Suprapubic skin (tissue), 3 donors: ENCODE data around the gene CHD3.

ENCODE experiments used
- POLR2A ChIP-seq, 2 donors: fragments of 450-650 bp; IDR thresholded peaks; one replicate each; pipeline ENCODE4 v1.6.1; 2017; ENCODE audit warnings: antibody characterized with exemption in 2 of 2, mild to moderate bottlenecking in 2 of 2, moderate library complexity in 2 of 2
- TF ChIP-seq, protein P1 (sequence below), 2 donors: fragments of 200-600 bp in 1 of 2; fragments of 450-650 bp in 1 of 2; sonication (generic) in 1 of 2; IDR thresholded peaks; one replicate each; pipeline ENCODE4 v1.5.1; 2016 to 2019; ENCODE audit warnings: antibody characterized with exemption in 2 of 2, mild to moderate bottlenecking in 1 of 2, moderate library complexity in 1 of 2

DNA sequence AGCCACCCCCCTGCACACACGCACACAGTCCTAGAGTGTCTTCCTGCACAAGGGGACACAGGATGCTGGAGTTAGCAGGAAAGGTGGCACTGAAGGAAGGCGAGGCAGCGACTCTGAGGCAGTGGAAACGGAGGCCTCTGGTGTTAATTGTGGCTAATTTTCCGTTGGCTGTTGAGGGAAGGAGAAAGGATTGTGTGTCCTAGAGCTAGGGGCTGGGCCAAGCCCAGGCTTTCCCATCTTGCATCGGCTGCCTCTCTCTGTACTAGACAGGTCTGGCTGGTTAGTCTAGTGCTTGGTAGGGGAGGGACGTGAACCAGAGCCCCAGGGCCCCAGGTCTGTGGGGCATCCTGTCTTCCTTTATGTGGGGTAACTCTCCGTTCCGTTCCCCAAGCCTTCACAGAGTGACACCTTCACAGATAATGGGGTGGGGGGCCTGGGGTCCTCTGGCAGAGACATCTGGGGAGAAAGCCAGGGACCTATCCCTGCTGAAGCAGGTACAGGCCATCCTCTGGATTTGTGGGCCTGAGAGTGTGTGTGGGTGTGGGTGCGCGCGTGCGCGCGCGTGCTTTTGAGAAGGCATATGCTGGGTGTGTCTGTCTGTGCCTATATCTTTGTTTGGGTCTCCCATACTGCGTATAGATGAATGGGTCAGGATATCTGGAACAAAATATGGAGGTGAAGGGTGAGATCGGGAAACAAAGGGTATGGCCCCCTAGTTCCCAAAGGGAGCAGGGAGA lies at the start of gene CHD3:
- TF ChIP-seq POLR2A (IDR thresholded peaks at IDR 0.05) = no peak
- TF ChIP-seq, protein P1, sequence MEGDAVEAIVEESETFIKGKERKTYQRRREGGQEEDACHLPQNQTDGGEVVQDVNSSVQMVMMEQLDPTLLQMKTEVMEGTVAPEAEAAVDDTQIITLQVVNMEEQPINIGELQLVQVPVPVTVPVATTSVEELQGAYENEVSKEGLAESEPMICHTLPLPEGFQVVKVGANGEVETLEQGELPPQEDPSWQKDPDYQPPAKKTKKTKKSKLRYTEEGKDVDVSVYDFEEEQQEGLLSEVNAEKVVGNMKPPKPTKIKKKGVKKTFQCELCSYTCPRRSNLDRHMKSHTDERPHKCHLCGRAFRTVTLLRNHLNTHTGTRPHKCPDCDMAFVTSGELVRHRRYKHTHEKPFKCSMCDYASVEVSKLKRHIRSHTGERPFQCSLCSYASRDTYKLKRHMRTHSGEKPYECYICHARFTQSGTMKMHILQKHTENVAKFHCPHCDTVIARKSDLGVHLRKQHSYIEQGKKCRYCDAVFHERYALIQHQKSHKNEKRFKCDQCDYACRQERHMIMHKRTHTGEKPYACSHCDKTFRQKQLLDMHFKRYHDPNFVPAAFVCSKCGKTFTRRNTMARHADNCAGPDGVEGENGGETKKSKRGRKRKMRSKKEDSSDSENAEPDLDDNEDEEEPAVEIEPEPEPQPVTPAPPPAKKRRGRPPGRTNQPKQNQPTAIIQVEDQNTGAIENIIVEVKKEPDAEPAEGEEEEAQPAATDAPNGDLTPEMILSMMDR (IDR thresholded peaks at IDR 0.05) = no peak
